Loucy (cell line): ENCODE data around the gene RIIAD1.

Source experiments
- CTCF ChIP-seq: fragments of 200-600 bp; sonication (generic); conservative IDR thresholded peaks from 2 replicates; pipeline ENCODE4 v1.5.1; 2014; ENCODE audit warnings: mild to moderate bottlenecking, antibody characterized with exemption, low read length
- EZH2phosphoT487 ChIP-seq: fragments of 200-600 bp; IDR thresholded peaks from 2 replicates; pipeline ENCODE4 v1.6.1; 2018; ENCODE audit warnings: antibody characterized with exemption, mild to moderate bottlenecking, moderate library complexity, borderline replicate concordance

DNA sequence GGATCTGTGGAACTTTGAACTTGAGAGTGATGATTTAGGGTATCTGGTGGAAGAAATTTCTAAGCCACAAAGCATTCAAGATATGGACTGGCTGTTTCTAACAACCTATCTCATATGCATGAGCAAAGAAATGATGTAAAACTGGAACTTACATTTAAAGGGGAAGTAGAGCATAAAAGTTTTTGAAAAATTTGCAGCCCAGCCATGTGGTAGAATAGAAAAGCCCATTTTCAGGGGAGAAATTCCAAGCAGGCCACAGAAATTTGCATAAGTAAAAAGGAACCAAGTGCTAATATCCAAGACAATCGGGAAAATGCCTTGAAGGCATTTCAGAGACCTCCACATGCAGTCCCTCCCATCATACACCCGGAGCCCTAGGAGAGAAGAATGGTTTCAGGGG lies 15.7 kb downstream of the RIIAD1 start:
- TF ChIP-seq CTCF (no peak), EZH2phosphoT487 (no peak)
